Mucosa of gallbladder (tissue), 1 donor: ENCODE measurements around the gene CFAP92. TPM values are rescaled to one million over a fixed set of nuclear protein-coding genes. Genes with fewer than 3 reads are reported as not detected.
"Not testable (repeated sequence)": the region's sequence is repeated elsewhere in the genome, so short reads cannot be mapped to it uniquely, and the experiment has no call there.

Experiments
- DNase-seq: peaks from one replicate; pipeline ENCODE4 v3.0.0-alpha.2; 2020; ENCODE audit warnings: low spot score
- total RNA-seq: library from RNA; stranded (reverse); gene quantifications from one replicate; pipeline ENCODE4 v1.2.1, GENCODE V29; 2021
- donor health status: DM: no; HTN: no; CAD: no.

The CFAP92 gene
- total RNA-seq, 1 donor from 2014 or later, result 3.3 TPM

GRCh38 chr3:128867200-128868125, 126.4 kb downstream of the CFAP92 start:
- DNase-seq, result no peak

GRCh38 chr3:128864849-128865804, 128.7 kb downstream of the CFAP92 start:
- DNase-seq, result not testable (repeated sequence)

GRCh38 chr3:128864351-128864811, 129.5 kb downstream of the CFAP92 start:
- DNase-seq, result no peak

GRCh38 chr3:128863560-128863959, 130.3 kb downstream of the CFAP92 start:
- no peak for DNase-seq

GRCh38 chr3:128861491-128861890, 132.4 kb downstream of the CFAP92 start:
- no peak for DNase-seq

Other genes with a start within 250 kb of the CFAP92 start
- 38.7 TPM for gene ACAD9, start 114.5 kb downstream of the CFAP92 start, total RNA-seq
- gene EFCC1, start 7.2 kb upstream of the CFAP92 start, total RNA-seq, result 25.1 TPM
- gene GP9, start 66.7 kb upstream of the CFAP92 start, total RNA-seq, result not detected
- gene RAB43, start 127.7 kb upstream of the CFAP92 start, total RNA-seq, result 36.2 TPM
- 23.6 TPM for gene ISY1, start 167.0 kb upstream of the CFAP92 start, total RNA-seq
- 315 TPM for gene CNBP, start 189.8 kb upstream of the CFAP92 start, total RNA-seq